ENCODE measurements around the gene TMEM63B. TPM values are rescaled to one million over a fixed set of nuclear protein-coding genes. Genes with fewer than 3 reads are reported as not detected.

The TMEM63B gene
- total RNA-seq, 2 donors from 2014 or later, result 12.1 to 21.4 TPM

GRCh38 chr6:44105146-44105545 is 22.2 kb upstream of the TMEM63B start:
- Mint-ChIP-seq H3K27me3 (no peaks in the 10 kb centered on the region), H3K4me3 (no peak overlapping the region), H3K36me3 (ENCODE audit: low read depth) (peaks cover 68% of the 10 kb centered on the region), H3K27ac (no peak overlapping the region), H3K4me1 (peaks cover 12% of the 10 kb centered on the region), H3K9me3 (no peaks in the 10 kb centered on the region)
- no peak for ATAC-seq (replicated peaks)

GRCh38 chr6:44105993-44106740 is 21.2 kb upstream of the TMEM63B start:
- Mint-ChIP-seq H3K27me3 (no peaks in the 10 kb centered on the region), H3K4me3 (no peak overlapping the region), H3K27ac (peak overlapping the region; percentile 56), H3K9me3 (no peaks in the 10 kb centered on the region), H3K36me3 (ENCODE audit: low read depth) (peaks cover 79% of the 10 kb centered on the region), H3K4me1 (peaks cover 14% of the 10 kb centered on the region)
- ATAC-seq (replicated peaks), result no peak

- Mint-ChIP-seq H3K36me3 (ENCODE audit: low read depth) (peaks cover 87% of the 10 kb centered on the region), H3K27ac (peak overlapping the region; percentile 56), H3K9me3 (no peaks in the 10 kb centered on the region), H3K27me3 (no peaks in the 10 kb centered on the region), H3K4me3 (no peak overlapping the region), H3K4me1 (peaks cover 16% of the 10 kb centered on the region)
- no peak for ATAC-seq (replicated peaks)
Measured at GRCh38 chr6:44107017-44107416, 20.3 kb upstream of the TMEM63B start.

GRCh38 chr6:44108471-44108870 is 18.9 kb upstream of the TMEM63B start:
- H3K36me3 Mint-ChIP-seq (ENCODE audit: low read depth), result peaks cover 94% of the 10 kb centered on the region
- ATAC-seq (replicated peaks), result no peak
- no peaks in the 10 kb centered on the region for H3K27me3 Mint-ChIP-seq
- no peak overlapping the region for H3K4me3 Mint-ChIP-seq
- no peaks in the 10 kb centered on the region for H3K9me3 Mint-ChIP-seq
- H3K4me1 Mint-ChIP-seq, result peaks cover 12% of the 10 kb centered on the region
- H3K27ac Mint-ChIP-seq, result no peak overlapping the region

DNA sequence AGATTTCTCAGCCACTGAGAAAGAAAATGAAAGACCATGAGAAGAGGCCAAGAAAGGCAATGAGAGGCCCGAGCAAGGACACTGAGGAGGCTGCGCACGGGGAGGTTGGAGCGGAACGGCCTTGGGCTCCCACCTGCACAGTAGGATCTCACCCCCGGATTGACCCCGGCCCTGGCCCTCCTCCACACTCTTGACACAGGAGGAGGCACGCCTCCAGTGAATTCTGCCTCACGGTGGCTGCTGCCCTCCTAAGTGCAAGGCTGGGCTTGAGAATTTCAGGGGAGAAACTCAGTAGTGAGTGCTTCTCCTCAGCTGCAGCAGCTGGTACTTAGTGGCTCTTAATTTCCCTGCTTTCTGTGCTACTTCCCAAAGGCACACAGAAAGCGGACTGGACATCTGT is 18.1 kb upstream of the TMEM63B start:
- Mint-ChIP-seq H3K4me1 (peaks cover 12% of the 10 kb centered on the region), H3K27ac (peak overlapping the region; percentile 32), H3K9me3 (no peaks in the 10 kb centered on the region), H3K36me3 (ENCODE audit: low read depth) (peaks cover 94% of the 10 kb centered on the region), H3K4me3 (no peak overlapping the region), H3K27me3 (no peaks in the 10 kb centered on the region)
- no peak for ATAC-seq (replicated peaks)

DNA sequence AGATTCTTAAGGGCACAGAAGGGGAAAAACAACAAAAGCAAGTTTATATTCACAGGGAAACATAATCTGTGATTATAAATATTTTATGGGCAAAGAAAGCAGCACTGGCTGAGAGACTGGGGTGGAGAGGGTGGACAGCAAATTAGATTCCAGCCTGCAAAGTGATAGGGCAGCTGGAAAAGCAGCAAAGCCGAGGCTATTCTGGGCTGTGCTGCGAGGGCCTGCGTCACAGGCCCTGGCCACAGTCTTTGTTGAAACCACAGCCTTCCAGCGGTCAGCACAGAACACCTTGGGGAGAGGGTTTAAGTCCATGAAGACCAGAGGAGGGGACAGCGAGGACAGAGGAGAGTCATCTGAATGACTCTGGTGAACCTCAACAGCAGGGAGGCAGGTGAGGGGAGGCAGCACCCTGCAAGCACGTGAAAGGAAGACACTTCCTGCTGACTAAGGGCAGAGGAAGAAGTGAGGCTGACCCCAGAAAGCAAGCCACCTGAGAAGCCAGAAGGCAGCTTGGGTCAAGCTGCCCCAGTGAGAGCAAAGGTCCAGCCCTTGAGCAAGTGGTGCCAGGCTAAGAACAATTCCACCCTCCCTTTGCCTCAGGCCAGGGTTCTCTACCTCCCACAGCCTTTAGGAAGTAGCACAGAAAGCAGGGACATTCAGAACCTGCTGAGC is 17.2 kb upstream of the TMEM63B start:
- peak overlapping the region; percentile 32 for H3K27ac Mint-ChIP-seq
- H3K9me3 Mint-ChIP-seq, result no peaks in the 10 kb centered on the region
- H3K27me3 Mint-ChIP-seq, result no peaks in the 10 kb centered on the region
- peaks cover 94% of the 10 kb centered on the region for H3K36me3 Mint-ChIP-seq (ENCODE audit: low read depth)
- no peak overlapping the region for H3K4me3 Mint-ChIP-seq
- ATAC-seq (replicated peaks), result no peak
- H3K4me1 Mint-ChIP-seq, result peaks cover 13% of the 10 kb centered on the region

GRCh38 chr6:44110966-44111365 is 16.4 kb upstream of the TMEM63B start:
- H3K4me3 Mint-ChIP-seq, result no peak overlapping the region
- peak overlapping the region; percentile 32 for H3K27ac Mint-ChIP-seq
- peaks cover 94% of the 10 kb centered on the region for H3K36me3 Mint-ChIP-seq (ENCODE audit: low read depth)
- no peaks in the 10 kb centered on the region for H3K9me3 Mint-ChIP-seq
- peaks cover 18% of the 10 kb centered on the region for H3K4me1 Mint-ChIP-seq
- H3K27me3 Mint-ChIP-seq, result no peaks in the 10 kb centered on the region
- no peak for ATAC-seq (replicated peaks)

DNA sequence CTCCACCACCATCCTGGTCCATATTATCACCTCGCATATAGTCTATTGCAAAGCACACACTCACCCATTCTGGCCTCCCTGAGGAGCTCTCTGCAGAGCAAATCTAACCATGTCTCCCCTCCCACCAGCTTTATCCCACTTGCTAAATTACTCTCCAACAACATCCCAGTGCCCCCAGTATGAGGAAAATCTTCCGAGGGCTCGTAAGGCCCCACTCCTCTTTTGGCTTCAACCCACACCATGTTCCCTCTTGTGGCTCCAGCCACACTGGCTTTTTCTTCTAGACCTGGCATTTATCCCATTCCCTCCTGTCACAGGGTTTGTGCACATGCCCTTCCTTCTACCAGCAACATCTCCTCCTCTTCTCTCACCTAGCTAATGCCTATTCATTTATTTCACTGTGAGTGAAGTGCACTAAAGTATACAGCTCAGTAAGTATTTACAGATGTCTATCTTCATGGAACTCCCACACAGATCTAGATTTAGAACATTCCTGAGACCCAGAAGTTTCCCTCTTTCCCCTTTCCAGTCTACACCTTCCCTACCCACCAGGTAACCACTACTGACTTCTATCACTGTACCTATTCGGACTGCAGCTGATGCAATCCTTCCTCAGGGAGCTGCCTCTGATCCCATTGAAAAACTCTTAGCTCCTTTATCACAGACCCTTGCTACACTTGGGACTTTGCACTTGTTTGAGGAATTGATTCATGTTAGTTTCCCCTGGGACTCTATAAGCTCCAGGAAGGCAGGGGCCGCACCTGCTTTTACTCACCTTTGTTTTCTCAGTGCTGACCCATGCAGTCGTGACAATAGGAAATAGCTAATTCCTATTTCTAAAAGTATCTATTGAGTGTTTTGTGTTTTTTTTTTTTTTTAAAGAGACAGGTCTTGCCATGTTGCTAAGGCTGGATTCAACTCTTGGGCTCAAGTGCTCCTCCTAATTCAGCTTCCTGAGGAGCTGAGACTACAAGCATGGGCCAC is 15.6 kb upstream of the TMEM63B start:
- Mint-ChIP-seq H3K27ac (peak overlapping the region; percentile 32), H3K27me3 (no peaks in the 10 kb centered on the region), H3K9me3 (no peaks in the 10 kb centered on the region), H3K4me3 (no peak overlapping the region), H3K4me1 (peaks cover 25% of the 10 kb centered on the region), H3K36me3 (ENCODE audit: low read depth) (peaks cover 94% of the 10 kb centered on the region)
- no peak for ATAC-seq (replicated peaks)

GRCh38 chr6:44113414-44113813 is 13.9 kb upstream of the TMEM63B start:
- Mint-ChIP-seq H3K27ac (no peak overlapping the region), H3K27me3 (no peaks in the 10 kb centered on the region), H3K4me3 (no peak overlapping the region), H3K9me3 (no peaks in the 10 kb centered on the region), H3K4me1 (peaks cover 36% of the 10 kb centered on the region), H3K36me3 (ENCODE audit: low read depth) (peaks cover 90% of the 10 kb centered on the region)
- no peak for ATAC-seq (replicated peaks)

GRCh38 chr6:44115866-44116265 is 11.5 kb upstream of the TMEM63B start:
- Mint-ChIP-seq H3K9me3 (no peaks in the 10 kb centered on the region), H3K4me1 (peaks cover 44% of the 10 kb centered on the region), H3K4me3 (no peak overlapping the region), H3K27me3 (no peaks in the 10 kb centered on the region), H3K27ac (peak overlapping the region; percentile 31), H3K36me3 (ENCODE audit: low read depth) (peaks cover 76% of the 10 kb centered on the region)
- no peak for ATAC-seq (replicated peaks)

DNA sequence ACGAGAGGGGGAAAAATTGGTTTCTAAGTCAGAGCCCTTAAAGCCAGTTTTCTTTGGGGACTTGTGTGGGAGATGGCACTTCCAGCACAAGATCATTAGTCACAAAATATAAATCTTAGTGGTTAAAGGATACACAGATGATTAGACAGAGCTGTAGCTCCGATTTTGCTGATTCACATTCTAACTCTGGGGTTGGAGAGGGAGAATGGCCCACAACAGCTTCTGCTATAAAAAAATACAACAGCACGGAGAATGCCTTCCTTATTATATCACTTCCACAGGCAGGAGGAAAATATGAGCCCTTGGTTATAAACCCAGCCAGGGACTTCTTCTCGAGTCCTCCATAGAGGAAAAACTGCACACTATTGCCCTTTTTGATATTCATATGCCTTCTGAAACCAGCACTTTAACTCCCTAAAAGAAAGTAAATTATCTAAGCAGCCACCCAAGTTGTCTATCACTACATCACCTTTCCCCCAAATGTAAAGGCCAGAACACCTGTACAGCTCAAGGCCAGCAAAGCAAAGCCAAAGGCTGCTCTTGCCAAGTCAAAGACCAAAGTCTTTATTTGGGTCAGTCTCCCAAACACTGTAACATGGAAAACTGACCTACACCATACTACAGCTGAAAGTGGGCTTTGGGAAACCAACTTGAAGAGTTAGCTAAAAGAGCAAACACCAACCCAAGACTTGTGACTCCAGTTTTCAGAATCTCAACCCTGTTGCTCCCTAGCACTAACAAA is 10.5 kb upstream of the TMEM63B start:
- peak overlapping the region; percentile 25 for H3K4me3 Mint-ChIP-seq
- no peaks in the 10 kb centered on the region for H3K27me3 Mint-ChIP-seq
- peaks cover 66% of the 10 kb centered on the region for H3K36me3 Mint-ChIP-seq (ENCODE audit: low read depth)
- H3K27ac Mint-ChIP-seq, result peak overlapping the region; percentile 34
- H3K9me3 Mint-ChIP-seq, result no peaks in the 10 kb centered on the region
- ATAC-seq (replicated peaks), result peak; percentile 71
- H3K4me1 Mint-ChIP-seq, result peaks cover 40% of the 10 kb centered on the region

DNA sequence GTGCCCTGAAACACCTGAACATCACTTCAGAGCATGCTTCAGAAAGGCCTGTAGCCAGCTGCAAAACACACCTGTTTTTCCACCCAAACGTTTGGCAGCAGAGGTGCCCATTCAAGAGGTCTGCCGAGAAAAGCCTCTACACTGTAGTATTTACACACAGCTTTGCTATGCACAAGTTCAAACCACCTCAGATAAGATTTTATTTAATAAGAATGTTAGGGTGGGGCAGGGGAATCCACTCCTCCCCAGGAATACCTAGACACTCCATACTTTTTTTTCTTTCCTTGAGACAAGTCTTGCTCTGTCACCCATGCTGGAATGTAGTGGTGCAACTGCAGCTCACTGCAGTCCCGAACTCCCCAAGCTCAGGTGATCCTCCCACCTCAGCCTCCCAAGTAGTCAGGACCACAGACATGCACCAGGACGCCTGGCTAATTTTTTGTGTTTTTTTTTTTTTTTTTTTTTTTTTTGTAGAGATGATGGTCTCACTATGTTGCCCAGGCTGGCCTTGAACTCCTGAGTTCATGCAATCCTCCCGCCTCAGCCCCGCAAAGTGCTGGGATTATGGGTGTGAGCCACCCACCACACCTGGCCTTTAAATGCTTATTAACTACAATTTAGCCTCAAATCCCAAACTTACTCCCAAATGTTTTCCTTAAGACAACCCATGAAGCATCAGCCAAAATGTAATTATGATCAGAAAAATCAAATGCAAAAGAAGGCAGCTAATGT is 9.8 kb upstream of the TMEM63B start:
- no peak for ATAC-seq (replicated peaks)
- Mint-ChIP-seq H3K27ac (no peak overlapping the region), H3K36me3 (ENCODE audit: low read depth) (peaks cover 59% of the 10 kb centered on the region), H3K4me3 (no peak overlapping the region), H3K4me1 (peaks cover 43% of the 10 kb centered on the region), H3K9me3 (no peaks in the 10 kb centered on the region), H3K27me3 (no peaks in the 10 kb centered on the region)

GRCh38 chr6:44119704-44120262 is 7.6 kb upstream of the TMEM63B start:
- no peak for ATAC-seq (replicated peaks)
- Mint-ChIP-seq H3K4me3 (peak overlapping the region; percentile 2), H3K9me3 (no peaks in the 10 kb centered on the region), H3K36me3 (ENCODE audit: low read depth) (peaks cover 48% of the 10 kb centered on the region), H3K27ac (peak overlapping the region; percentile 3), H3K4me1 (peaks cover 65% of the 10 kb centered on the region), H3K27me3 (no peaks in the 10 kb centered on the region)

Data from activated T-helper 17 cell treated with anti-CD3 and anti-CD28 coated beads, Interleukin-2, amount 50 U/mL, for 72 hours (primary cell).